Keratinocyte (primary cell): Measurements from ENCODE around the gene OTUD6A.

Experiments
- CTCF ChIP-seq, 3 experiments: IDR thresholded peaks in 1 of 3; conservative IDR thresholded peaks in 1 of 3; optimal IDR thresholded peaks in 1 of 3; 2 replicates in 2 of 3; 3 replicates in 1 of 3; pipeline versions ENCODE3 to v1.5.1; 2011; ENCODE audit warnings: low read length in 3 of 3, mild to moderate bottlenecking in 3 of 3, moderate library complexity in 2 of 3, control low read depth in 1 of 3, inconsistent platforms in 1 of 3; ENCODE audit not compliant: insufficient read depth in 2 of 3; ENCODE audit errors: extremely low read depth in 1 of 3
- EZH2 ChIP-seq: IDR thresholded peaks from one replicate; pipeline ENCODE4 v1.6.1; 2012; ENCODE audit warnings: inconsistent platforms, mild to moderate bottlenecking, low read length, moderate library complexity

- TF ChIP-seq CTCF (optimal IDR thresholded peaks at IDR 0.05 in 1 of 3, IDR thresholded peaks at IDR 0.05 in 1 of 3, conservative IDR thresholded peaks at IDR 0.05 in 1 of 3; ENCODE audit: extremely low read depth in 1 of 3, insufficient read depth in 2 of 3, low read length in 3 of 3) (no peak), EZH2 (no peak)
These were observed 799 bp downstream of the OTUD6A start for GRCh38 chrX:70062961-70063550.
